DLD1 (cell line): Measurements from ENCODE around the gene PTPN2.
"Not testable (repeated sequence)": the region's sequence is repeated elsewhere in the genome, so short reads cannot be mapped to it uniquely, and the experiment has no call there.

Source experiments
- in situ Hi-C: cut with HindIII; loops from 2 replicates; pipeline ENCODE4 v1.10.0; 2017; ENCODE audit warnings: low sequenced_read_pairs

The PTPN2 gene

DNA sequence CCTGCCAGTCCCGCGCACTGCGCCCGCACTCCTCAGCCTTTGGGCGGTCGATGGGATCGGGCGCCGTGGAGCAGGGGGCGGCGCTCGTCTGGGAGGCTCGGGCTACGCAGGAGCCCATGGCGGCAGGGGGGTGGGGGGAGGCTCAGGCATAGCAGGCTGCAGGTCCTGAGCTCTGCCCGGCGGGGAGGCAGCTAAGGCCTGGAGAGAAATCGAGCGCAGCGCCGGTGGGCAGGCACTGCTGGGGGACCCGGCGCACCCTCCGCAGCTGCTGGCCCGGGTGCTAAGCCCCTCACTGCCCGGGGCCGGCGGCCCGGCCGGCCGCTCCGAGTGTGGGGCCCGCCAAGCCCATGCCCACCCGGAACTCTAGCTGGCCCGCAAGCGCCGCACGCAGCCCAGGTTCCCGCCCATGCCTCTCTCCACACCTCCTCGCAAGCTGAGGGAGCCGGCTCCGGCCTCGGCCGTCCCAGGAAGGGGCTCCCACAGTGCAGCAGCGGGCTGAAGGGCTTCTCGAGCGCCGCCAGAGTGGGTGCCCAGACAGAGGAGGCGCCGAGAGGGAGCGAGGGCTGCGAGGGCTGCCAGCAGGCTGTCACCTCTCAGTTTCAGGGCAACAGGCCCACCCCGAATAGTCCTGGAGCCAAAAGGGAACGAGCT is 107.1 kb downstream of the PTPN2 start:
- in situ Hi-C loops: no loop called here

DNA sequence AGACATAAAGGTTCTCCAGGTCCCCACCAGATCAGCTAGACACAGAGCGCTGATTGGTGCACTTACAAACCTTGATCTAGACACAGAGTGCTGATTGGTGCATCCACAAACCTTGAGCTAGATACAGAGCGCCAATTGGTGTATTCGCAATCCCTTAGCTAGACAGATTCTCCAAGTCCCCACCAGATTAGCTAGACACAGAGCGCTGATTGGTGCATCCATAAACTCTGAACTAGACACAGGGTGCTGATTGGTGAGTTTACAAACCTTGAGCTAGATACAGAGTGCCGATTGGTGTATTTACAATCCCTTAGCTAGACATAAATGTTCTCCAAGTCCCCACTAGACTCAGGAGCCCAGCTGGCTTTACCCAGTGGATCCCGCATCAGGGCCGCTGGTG is 107.6 kb downstream of the PTPN2 start:
- in situ Hi-C loops: not testable (repeated sequence)

DNA sequence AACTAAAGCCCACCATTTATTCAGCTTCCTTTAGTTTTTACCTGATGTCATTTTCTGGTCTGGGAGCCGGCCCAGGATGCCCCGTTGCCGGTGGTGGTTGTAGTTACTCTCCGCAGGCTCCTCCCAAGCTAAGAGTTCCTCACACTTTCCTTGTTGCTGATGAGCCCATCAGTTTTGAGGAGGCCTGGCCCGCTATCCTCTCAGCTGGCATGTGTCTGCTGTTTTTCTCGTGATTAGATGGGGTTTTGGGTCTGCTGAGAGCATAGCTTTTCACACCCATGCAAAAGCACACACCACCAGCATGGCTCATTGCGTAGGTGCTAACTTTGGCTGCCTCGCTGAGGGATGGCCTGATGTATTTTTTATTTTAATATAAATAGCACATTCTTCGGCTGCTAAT is 109.1 kb downstream of the PTPN2 start:
- in situ Hi-C loops: no loop called here

DNA sequence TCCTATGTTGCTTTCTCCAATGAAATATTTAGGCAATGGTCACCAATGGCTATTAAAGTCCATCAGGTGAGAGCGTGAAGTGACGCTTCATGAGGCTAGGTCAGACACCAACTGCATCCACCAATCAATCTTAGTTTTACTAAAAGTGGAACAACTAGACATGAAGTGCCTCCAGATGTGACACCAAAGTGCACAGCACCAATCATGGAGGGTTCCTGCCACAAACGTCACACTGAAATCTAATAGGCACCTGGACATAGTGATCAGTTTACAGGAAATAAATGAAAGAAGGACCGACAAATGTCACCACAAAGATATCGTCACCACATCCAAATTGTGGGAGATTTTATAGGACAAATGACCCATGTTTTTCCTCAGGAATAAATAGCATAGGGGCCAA is 110.7 kb downstream of the PTPN2 start:
- in situ Hi-C loops: no loop called here

DNA sequence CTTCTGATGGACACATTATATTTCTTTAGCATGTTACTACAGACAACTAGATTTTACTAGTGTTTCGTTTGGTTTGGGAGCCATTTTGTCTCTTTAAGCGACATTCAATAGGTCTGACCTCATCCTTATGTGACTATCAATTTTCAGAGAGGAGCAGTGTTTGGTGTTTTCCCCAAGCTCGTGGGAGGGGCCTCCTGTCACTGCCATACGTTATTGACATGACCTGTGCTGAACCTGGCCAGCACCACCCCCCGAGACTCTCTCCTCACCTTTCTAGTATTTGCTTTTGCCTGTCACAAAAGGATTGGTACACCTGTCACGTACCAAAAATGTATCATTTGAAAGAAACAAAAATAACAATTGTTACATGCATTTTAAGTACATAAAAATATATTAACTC is 111.9 kb downstream of the PTPN2 start:
- in situ Hi-C loops: no loop called here

DNA sequence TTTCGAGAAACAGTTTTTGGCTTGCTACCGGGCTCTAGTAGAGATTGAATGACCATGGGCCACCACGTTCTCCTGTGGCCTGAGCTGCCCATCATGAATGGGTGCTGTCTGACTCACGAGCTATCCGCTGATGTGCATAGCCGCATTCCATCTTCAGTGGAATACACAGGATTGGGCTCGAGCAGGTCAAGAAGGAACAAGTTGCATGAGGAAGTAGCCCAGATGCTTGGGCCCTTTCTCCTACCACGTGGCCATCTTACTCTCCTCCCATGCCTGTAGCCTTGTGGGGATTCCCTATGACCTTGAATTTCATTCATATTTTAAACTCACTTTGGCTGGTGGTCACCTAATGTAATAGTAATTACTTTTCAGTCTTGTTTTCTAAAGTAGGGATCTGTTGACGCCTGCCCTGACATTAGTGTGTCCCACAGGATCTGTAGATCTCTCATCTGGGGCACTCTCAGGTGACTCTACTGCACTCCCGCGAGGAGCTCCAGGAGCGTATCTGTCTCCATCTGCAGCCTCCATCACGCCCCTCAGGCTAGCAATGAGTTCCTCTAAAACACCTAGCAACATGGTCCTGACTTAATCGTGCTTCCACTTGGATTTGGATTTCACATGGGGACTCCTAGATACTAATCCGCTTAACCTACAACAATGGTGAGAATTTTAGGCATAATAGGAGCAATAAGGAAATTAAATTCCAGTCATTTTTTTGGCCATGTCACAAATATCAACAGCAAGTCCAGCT is 113.4 kb downstream of the PTPN2 start:
- in situ Hi-C loops: no loop called here

DNA sequence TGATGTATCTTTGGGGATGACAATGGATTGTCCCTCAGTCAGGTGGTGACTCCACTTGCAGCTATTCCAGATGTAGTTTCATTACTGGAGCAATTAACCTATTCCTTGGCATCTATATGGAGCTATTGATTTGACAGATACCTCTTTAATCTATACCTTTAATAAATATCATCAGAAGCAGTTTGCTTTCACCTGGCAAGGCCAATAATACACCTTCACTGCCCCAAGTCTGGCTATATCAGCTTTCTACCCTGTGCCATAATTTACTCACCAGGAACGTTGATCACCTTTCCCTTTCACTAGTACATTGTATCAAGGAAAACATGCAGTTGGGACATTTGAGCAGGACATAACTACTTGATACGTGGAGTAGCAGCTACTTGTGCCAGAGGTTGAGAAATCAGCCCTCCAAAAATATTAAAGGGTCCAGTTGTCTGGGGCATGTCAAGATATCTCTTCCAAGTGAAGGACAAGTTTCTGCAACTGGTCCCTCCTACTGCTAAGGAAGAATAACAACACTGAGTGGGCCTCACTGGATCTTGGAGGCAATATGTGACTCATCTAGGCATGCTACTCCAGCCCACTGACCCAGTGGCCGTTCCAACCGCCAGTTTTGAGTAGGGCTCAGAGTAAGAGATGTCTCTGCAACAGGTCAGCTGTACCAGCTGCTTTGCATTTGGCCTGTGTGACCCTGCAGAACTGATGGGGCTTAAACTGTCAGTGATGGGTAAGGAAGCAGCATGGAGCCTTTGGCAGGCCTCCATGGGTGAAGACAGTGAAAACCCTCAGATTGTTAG is 114.2 kb downstream of the PTPN2 start:
- in situ Hi-C loops: no loop called here

DNA sequence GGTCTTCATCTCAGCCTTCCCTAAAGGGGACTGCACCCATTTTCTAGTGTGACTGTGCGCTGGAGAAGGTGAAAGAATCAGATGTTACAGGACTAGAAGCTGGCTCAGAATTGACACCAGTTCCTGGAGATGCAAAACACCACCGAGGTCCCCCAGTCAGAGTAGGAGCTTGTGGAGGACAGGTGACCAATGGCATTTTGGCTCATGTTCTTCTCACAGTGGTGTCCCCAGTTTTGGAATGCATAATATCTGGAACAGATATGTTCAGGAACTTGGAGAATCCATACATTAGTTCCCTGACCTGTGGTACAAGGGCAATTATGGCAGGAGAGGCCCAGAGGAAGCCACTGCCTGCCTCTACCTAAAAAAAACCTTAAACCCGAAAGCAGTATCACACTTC is 114.9 kb downstream of the PTPN2 start:
- in situ Hi-C loops: no loop called here

DNA sequence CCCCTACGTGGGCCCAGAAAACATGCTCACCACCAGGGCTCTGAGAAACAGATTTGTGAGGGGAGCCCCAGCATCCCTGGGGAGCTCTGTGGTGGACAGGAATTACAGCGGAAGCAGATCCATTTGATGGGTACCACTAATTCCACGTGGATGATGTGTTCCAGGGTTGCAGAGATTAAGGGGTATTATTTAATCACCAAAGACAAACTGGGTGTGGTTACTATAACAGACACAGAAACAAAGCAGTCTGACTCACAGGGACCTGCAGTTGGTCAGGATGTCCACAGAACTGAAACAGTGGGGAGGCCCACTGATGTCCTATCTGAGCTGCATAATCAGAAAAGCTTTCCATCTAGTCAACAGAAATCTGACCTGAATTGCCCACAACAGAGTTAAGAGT is 115.4 kb downstream of the PTPN2 start:
- in situ Hi-C loops: no loop called here

DNA sequence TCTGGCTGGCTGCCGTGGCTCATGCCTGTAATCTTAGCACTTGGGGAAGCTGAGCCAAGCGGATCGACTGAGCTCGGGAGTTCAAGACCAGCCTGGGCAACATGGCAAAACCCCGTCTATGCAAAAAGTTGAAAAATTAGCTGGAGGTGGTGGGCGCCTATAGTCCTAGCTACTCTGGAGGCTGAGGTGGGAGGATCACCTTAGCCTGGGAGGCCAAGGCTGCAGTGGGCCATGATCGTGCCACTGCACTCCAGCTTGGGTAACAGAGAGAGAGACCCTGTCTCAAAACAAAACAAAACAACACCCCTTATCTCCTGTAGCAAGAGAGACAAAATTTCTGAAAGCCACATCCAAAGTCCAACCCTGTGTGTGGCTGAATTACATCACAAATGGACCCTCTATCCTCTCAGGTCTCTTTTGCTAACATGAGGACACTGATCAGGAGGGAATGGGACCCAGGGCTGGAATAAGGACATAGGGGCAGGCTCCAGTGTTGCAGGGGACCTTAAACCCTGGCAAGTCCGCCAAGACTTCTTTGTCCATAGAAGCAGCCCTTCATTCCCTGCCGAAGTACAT is 116.4 kb downstream of the PTPN2 start:
- in situ Hi-C loops: no loop called here

DNA sequence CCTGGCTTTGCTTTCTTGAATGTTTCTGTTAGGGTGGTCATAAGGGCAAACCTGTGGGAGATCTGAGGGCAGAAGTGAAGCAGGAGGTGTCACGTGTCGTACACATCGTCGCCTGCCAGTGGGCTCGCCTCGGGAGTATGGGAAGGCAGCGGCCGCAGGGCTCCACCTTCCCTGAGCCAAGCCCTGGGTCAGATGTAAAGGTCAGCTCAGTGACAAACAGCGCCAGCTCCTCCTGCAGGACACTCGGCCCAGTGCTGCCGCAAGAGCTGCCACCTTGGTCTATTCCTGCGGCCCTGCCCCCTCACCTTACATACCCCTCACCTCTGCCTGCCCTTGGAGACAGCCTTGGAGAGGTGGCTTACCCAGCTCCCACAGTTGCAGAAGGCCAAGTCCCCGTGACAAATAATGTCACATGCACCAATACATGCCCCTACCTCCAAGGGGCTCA is 117.0 kb downstream of the PTPN2 start:
- in situ Hi-C loops: no loop called here

DNA sequence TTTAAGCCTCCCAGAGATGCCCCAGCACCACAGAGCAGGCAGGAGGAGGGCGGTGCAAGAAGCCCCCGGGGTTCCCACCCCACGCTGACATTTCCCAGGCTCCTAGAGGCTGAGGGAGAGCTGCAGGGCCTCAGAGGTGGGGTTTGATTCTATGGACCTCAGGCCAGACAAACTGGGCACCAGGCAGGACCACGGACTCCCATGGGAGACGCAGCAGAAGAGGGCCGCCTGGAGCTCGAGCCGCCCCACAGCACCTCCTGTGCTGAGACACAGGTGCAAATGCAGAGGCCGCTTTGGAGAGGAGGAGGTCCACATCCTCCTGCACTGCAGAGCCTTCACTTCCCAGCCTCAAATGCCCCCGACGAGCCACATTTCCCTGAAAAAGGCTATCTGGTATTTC is 118.5 kb downstream of the PTPN2 start:
- in situ Hi-C loops: no loop called here

DNA sequence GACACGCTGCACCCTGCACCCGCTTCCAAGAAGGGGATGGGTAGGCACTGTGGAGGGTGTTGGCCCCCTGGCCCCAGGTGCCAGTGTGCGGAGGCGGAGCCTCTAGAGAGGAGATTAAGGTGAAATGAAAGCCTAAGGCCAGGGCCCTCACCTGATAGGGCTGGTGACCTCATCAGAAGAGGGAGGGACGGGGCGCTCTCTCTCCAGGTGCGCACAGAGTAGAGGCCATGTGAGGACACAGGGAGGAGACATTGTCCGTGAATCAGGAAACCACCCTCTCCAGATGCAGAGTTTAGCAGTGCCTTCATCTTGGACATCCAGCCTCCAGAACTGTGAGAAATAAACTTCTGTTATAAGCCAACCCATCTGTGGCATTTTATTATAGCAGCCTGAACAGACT is 118.9 kb downstream of the PTPN2 start:
- in situ Hi-C loops: no loop called here

DNA sequence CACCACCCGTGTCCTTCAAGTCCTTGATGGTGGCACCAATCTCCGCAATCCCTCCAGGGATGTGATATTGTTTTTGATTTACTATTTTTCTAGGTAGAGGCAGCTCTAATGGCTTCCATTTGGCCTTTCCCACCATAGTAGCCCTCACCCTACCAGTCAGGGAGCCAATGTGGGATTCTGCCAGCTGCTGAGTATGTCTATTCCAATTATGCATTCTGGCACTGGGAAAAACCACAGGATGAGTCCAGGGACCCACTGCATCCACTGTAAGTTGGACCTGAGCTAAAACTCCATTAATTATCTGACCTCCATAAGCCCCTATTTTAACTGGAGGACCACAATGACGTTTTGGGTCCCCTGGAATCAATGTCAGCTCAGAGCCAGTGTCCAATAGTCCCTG is 125.5 kb downstream of the PTPN2 start:
- in situ Hi-C loops: not testable (repeated sequence)

DNA sequence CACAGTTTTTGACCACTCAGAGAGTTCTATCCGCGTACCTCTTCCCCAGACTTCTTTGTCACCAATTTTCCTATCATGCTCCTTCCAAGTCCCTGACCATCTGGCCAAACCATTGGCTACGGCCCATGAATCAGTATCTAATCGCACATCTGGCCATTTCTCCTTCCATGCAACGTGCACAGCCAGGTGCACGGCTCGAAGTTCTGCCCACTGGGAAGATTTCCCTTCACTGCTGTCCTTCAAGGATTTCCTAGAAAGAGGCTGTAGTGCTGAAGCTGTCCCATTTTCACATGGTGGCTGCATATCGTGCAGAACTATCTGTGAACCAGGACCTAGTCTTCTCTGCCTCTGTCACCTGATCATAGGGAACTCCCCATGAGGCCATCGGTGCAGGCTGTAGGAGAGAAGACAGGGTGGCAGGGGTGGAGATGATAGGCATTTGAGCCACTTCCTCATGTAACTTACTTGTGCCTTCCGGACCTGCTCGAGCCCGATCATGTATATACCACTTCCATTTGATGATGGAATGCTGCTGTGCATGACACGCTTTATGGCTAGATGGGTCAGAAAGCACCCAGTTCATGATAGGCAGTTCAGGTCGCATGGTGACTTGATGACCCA is 127.3 kb downstream of the PTPN2 start:
- in situ Hi-C loops: not testable (repeated sequence)

DNA sequence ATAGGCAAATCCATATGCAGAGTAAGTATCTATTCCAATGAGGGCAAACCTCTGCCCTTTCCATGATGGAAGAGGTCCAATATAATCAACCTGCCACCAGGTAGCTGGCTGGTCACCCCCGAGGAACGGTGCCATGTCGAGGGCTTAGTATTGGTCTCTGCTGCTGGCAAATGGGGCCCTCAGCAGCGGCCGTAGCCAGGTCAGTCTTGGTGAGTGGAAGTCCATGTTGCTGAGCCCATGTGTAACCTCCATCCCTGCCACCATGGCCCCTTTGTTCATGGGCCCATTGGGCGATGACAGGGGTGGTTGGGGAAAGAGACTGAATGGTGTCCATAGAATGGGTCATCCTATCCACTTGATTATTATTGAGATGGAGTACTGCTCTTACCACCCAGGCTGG is 128.4 kb downstream of the PTPN2 start:
- in situ Hi-C loops: not testable (repeated sequence)

DNA sequence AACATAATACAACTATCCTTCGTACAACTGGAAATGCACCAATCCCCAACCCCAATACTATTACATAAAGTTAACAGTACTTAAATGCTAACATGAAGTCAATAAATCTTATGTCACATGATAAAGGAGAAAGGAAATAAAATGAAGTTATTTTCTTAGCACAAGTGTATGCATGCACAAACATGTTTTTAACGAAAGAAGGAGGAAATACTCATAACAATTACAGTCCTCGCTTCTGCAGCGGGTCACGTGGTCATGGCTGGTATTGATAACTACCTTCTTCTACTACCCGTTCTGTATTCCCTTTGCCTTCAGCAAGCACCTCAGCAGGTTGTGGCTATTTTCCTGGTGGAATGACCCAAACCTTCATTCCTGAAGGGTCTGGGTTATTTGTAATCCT is 129.5 kb downstream of the PTPN2 start:
- in situ Hi-C loops: no loop called here

DNA sequence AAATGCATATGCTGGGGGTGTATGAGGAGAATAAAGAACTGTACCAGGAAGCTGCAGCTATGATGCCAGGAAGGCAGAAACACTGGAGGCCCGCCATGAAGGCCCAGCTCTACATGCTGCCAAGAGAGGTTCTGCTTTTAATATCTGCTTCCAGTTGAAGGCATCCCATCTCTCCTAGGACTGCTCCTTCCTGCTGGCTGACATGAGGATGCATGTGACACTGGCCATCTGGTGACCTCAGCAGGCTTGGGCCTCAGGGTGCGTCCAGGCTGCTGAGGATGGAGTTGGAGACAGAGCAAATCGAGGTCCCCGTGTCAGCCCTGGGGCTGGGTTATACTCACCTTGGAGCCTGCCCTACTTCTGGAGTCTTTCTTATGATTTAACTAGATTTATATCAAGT is 132.1 kb downstream of the PTPN2 start:
- in situ Hi-C loops: no loop called here

DNA sequence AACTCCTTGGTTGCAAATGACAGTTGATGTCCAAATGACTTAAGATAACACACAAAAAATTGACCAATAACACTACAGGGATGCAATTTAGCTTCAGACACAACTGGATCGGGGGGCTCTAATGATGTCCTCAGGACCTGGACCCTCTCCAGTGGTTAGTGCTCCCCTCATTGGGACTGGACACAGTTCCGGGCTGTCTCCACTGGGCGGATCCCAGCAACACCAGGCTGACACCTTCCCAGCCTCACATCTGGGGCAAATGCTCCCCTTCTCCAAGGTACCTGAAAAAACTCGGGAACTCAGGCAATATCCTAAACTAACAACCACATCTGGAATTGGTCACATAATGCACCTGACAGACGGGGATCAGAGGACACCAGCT is 132.5 kb downstream of the PTPN2 start:
- in situ Hi-C loops: no loop called here

DNA sequence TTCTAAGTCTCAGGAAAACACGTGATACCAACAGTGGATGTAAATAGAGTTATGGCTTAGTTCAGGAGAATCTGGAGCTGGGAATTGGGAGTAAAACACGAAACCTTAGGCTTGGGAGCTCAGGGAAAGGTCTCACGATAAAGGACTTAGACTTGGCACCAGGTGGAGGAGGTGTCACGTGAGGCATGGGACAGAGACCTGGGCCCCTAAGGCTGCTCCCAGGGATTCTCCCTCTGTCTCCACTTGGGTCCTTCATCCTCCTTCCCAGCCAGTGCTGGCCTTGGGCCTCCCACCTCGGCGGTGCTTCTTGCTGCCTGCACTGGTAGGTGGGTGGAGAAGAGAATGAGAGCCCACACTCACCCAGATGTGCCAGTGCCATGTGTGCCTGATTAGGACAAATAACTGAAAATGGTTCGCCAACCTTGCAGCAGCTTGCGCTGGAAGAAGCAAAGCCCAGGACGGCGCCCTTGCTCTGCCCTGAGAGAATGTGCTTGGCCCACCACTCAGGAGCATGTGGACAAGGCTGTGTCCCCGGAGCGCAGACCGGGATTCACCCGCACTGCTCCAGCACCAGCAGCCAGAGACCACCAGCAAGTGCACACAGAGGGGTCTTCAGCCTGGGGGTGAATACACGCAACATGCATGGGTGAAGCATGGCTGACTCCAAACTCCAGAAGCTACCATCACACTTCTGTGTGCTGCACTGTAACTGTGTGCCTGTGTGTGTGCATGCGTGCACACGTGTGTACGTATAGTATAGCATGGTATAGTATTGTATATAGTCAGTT is 133.1 kb downstream of the PTPN2 start:
- in situ Hi-C loops: no loop called here
